Stimulated activated CD8-positive, alpha-beta memory T cell treated with anti-CD3 and anti-CD28 coated beads, Interleukin-4, amount 100 ng/mL, for 24 hours (primary cell): ENCODE results near the gene HM13.
"Not testable (repeated sequence)": the region's sequence is repeated elsewhere in the genome, so short reads cannot be mapped to it uniquely, and the experiment has no call there.

ENCODE experiments used
- DNase-seq: peaks from one replicate; pipeline ENCODE4 v3.0.0-alpha.2; 2020; ENCODE audit warnings: low read depth

Gene HM13

DNA sequence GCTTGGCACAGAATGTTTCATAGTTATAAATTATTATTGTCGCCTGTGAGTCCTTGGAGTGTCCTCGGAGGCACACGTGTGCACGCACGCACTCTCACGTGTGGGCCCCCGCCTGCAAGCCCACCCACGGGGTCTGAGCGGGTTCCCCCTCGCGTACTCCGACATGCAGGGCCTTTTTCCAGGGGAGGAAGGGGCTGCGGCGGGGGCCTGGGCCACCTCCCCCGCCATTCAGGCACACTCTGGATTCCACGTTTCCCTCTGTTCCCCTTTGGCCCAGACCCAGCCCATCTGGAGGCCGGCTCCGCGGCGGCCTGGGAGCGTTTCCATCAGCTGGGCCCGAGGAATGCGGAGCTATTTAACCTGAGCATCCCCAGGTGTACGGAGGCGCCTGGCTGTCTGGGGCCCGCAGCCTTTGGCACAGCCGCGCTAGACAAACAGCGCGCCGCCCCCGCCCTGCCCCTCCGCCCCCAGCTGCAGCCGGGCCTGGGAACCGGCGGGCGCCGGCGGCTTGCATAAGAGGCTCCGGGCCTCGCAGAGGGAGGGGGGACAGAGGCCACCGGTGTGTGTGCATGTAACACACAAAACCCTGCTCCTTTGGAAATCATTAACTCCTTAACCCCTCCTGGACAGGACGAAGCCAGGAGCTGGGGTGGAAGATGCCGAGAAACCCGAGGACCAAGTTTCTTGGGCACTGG, 94.2 kb downstream of the HM13 start:
- DNase-seq, result no peak

DNA sequence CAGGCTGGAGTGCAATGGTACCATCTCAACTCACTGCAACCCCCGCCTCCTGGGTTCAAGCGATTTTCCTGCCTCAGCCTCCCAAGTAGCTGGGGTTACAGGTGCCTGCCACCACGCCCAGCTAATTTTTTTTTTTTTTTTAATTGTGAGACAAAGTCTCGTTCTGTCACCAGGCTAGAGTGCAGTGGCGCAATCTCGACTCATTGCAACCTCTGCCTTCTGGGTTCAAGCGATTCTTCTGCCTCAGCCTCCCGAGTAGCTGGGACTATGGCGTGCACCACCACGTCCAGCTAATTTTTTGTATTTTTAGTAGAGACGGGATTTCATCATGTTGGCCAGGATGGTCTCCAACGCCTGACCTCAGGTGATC, 98.0 kb downstream of the HM13 start:
- not testable (repeated sequence) for DNase-seq

DNA sequence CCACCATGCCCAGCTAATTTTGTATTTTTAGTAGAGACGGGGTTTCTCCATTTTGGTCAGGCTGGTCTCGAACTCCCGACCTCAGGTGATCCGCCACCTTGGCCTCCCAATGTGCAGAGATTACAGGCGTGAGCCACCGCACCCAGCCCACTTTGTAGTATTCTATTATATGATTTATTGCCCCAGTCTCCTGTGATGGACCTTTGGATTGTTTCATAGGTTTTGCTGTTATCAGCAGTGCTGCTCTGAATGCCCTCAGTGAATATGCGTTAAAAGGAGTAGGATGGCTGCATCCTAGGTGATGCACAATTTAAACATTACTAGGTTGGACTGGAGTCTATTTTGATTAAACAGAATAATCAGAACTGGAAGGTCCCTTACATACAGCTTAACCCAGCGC, 101.2 kb downstream of the HM13 start:
- DNase-seq, result no peak

DNA sequence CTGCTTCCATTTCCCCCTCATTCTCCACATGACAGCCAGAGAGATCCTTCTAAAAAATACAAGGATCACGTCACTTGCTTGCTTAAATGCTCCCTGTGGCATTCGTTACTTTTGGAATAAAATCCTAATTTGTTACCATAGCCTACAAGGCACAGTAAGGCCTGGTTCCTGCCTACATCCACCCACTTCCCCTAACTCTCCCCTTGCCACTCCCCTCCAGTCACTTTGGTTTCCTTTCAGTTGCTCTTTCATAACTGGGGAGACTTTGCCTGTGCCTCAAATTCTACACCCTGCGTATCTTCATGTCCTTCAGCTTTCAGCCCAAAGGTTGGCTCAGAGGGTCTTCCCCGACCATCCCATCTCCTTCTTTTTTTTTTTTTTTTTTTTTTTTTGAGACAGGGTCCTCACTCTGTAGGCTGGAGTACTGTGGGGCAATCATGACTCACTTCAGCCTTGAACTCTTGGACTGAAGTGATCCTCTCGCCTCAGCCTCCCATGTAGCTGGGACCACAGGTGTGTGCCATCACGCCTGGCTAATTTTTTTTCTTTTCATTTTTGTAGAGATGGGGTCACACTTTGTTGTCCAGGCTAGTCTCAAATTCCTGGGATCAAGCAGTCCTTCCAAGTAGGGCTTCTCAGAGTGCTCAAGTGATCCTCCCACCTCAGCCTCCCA, 103.3 kb downstream of the HM13 start:
- DNase-seq, result no peak
